HL-60 (cell line): ENCODE results near the gene PLBD2.

Experiments used
- CTCF ChIP-seq: IDR thresholded peaks from one replicate; pipeline ENCODE4 v1.5.1; 2011; ENCODE audit warnings: low read length, control low read depth, inconsistent platforms; ENCODE audit not compliant: insufficient read depth
- GABPA ChIP-seq: IDR thresholded peaks from 2 replicates; pipeline ENCODE4 v1.6.1; 2012; ENCODE audit warnings: low read depth
- POLR2AphosphoS5 ChIP-seq: IDR thresholded peaks from 2 replicates; pipeline ENCODE4 v1.6.1; 2012; ENCODE audit warnings: low read depth
- REST ChIP-seq: IDR thresholded peaks from 2 replicates; pipeline ENCODE4 v1.6.1; 2012; ENCODE audit warnings: low read depth; ENCODE audit not compliant: insufficient replicate concordance
- SPI1 ChIP-seq: IDR thresholded peaks from 2 replicates; pipeline ENCODE4 v1.6.1; 2012; ENCODE audit warnings: low read depth, mild to moderate bottlenecking, borderline replicate concordance

DNA sequence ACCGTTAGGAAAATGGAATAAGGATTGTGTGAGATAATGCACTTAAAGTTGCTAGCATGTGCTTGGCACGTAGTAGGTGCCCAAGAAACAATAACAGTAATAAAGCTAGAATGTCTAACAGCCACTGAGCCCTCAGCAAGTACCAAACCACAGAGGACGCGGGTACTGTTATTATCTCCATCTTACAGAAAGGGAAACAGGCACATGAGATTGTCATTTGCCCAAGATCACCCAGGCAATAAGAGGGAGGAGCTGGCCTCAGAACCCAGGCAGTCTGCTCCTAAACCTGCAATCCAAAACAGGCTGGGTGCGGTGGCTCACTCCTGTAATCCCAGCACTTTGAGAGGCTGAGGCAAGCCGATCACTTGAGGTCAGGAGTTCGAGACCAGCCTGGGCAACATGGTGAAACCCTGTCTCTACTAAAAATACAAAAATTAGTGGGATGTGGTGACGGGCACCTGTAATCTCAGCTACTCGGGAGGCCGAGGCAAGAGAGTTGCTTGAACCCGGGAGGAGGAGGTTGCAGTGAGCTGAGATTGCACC lies 50.4 kb downstream of the PLBD2 start:
- TF ChIP-seq GABPA: no peak
- TF ChIP-seq CTCF: no peak
- no peak for TF ChIP-seq POLR2AphosphoS5
- no peak for TF ChIP-seq REST
- no peak for TF ChIP-seq SPI1
